HepG2 (cell line): ENCODE results near the gene KLHL21. TPM values are rescaled to one million over a fixed set of nuclear protein-coding genes. Genes with fewer than 3 reads are reported as not detected.
A peak's percentile ranks its signal among the peaks of the same experiment; 100 is the strongest.

Experiments used
- ADNP ChIP-seq: sonication (generic); formaldehyde crosslinking; IDR thresholded peaks from 2 replicates; pipeline ENCODE4 v1.4.0; 2020; ENCODE audit warnings: missing genetic modification reagents
- AGO1 ChIP-seq: fragments of 200-400 bp; formaldehyde crosslinking; IDR thresholded peaks from 2 replicates; pipeline ENCODE4 v1.6.1; 2017; ENCODE audit warnings: mild to moderate bottlenecking, low read depth, low read length, moderate library complexity; ENCODE audit not compliant: poor library complexity, severe bottlenecking
- CCDC6 ChIP-seq: sonication (generic); formaldehyde crosslinking; IDR thresholded peaks from 2 replicates; pipeline ENCODE4 v1.8.1; 2022; ENCODE audit warnings: mild to moderate bottlenecking, missing genetic modification reagents, moderate library complexity
- E2F1 ChIP-seq: sonication (generic); formaldehyde crosslinking; IDR thresholded peaks from 2 replicates; pipeline ENCODE4 v1.5.0; 2020; ENCODE audit warnings: missing genetic modification reagents
- HDAC1 ChIP-seq: sonication (generic); formaldehyde crosslinking; IDR thresholded peaks from 2 replicates; pipeline ENCODE4 v1.5.1; 2020; ENCODE audit warnings: mild to moderate bottlenecking, missing genetic modification reagents
- HMGXB4 ChIP-seq, 2 experiments: sonication (generic) in 1 of 2; formaldehyde crosslinking in 1 of 2; IDR thresholded peaks; 2 replicates each; pipeline versions ENCODE4 v1.4.0 to v1.6.1; 2018 to 2020; ENCODE audit warnings: missing genetic modification reagents in 2 of 2, borderline replicate concordance in 1 of 2, low read depth in 1 of 2, mild to moderate bottlenecking in 1 of 2, missing biosample characterization in 1 of 2
- HNF4A ChIP-seq: sonication (generic); formaldehyde crosslinking; IDR thresholded peaks from 2 replicates; pipeline ENCODE4 v1.4.0; 2020; ENCODE audit warnings: missing genetic modification reagents
- KIAA2018 ChIP-seq: sonication (generic); formaldehyde crosslinking; IDR thresholded peaks from 2 replicates; pipeline ENCODE4 v1.5.0; 2020; ENCODE audit warnings: mild to moderate bottlenecking, missing genetic modification reagents, borderline replicate concordance
- MAX ChIP-seq: IDR thresholded peaks from 2 replicates; pipeline ENCODE4 v1.6.1; 2012; ENCODE audit warnings: inconsistent platforms
- NBN ChIP-seq: fragments of 450-650 bp; conservative IDR thresholded peaks from 2 replicates; pipeline ENCODE4 v1.6.1; 2017
- RXRB ChIP-seq: IDR thresholded peaks from 2 replicates; pipeline ENCODE4 v1.6.1; 2016; ENCODE audit warnings: borderline replicate concordance, missing genetic modification reagents, missing compliant biosample characterization
- SMARCE1 ChIP-seq: fragments of 450-650 bp; IDR thresholded peaks from 2 replicates; pipeline ENCODE4 v1.6.1; 2017; ENCODE audit warnings: borderline replicate concordance
- TOPORS ChIP-seq: sonication (generic); formaldehyde crosslinking; IDR thresholded peaks from 2 replicates; pipeline ENCODE4 v1.8.0; 2023; ENCODE audit warnings: mild to moderate bottlenecking, missing genetic modification reagents
- XRCC5 ChIP-seq: fragments of 200-400 bp; formaldehyde crosslinking; optimal IDR thresholded peaks from 2 replicates; pipeline ENCODE3; 2017; ENCODE audit warnings: mild to moderate bottlenecking, low read length
- ZNF224 ChIP-seq: sonication (generic); formaldehyde crosslinking; IDR thresholded peaks from 2 replicates; pipeline ENCODE4 v1.5.0; 2020; ENCODE audit warnings: mild to moderate bottlenecking, missing genetic modification reagents
- ZNF234 ChIP-seq: sonication (generic); formaldehyde crosslinking; conservative IDR thresholded peaks from 2 replicates; pipeline ENCODE4 v1.5.1; 2020; ENCODE audit warnings: mild to moderate bottlenecking, missing genetic modification reagents
- ZNF768 ChIP-seq: sonication (generic); formaldehyde crosslinking; IDR thresholded peaks from 2 replicates; pipeline ENCODE4 v1.4.0; 2020; ENCODE audit warnings: missing genetic modification reagents
- ZNF790 ChIP-seq: sonication (generic); formaldehyde crosslinking; IDR thresholded peaks from 2 replicates; pipeline ENCODE4 v1.8.0; 2022; ENCODE audit warnings: missing genetic modification reagents, mild to moderate bottlenecking, borderline replicate concordance
- polyA plus RNA-seq, 8 experiments: library from polyadenylated mRNA; depleted of rRNA in 3 of 8; stranded (reverse) in 7 of 8; unstranded in 1 of 8; fragments of >200 nt; fragmentation: Illumina TruSeq in 4 of 8; extraction: Trizol in 4 of 8; gene quantifications; 2 replicates each; pipeline versions ENCODE4 v1.2.1 to v1.2.3, GENCODE V29; 2011 to 2016; ENCODE audit warnings: low read depth in 4 of 8, missing spikeins in 1 of 8, mixed read lengths in 1 of 8; ENCODE audit not compliant: insufficient read depth in 1 of 8
- total RNA-seq, 5 experiments: library from RNA; depleted of rRNA; stranded (reverse); fragments of >200 nt; fragmentation: Illumina TruSeq; extraction: Trizol; gene quantifications; 2 replicates each; pipeline ENCODE4 v1.2.3, GENCODE V29; 2016; ENCODE audit warnings: low read depth in 1 of 5

The KLHL21 gene
- total and polyA plus RNA-seq, 2 of the 13 experiments (the other 11 are each of a cell fraction or from before 2014, with no cell fraction given), result 14.8 to 25.0 TPM

GRCh38 chr1:6554907-6555778 is 47.5 kb downstream of the KLHL21 start, which contains the start of gene TAS1R1 (continued):
- TF ChIP-seq ZNF790 (CRISPR knock-in tag) (no peak), XRCC5 (no peak), SMARCE1 (no peak), MAX (peak; percentile 30; the same call in 1 of the 2 replicates), HMGXB4 (CRISPR knock-in tag; IDR thresholded peaks at IDR 0.05; ENCODE audit: borderline replicate concordance in 1 of 2, low read depth in 1 of 2) (0 out of 4 replicates have a peak, but pooled peaks of 1 of the 2 experiments have one; percentile 20), KIAA2018 (CRISPR knock-in tag) (no peak), E2F1 (CRISPR knock-in tag) (0 out of 2 replicates have a peak, but pooled peaks have one; percentile 22), NBN (no peak), ZNF224 (CRISPR knock-in tag) (no peak), TOPORS (CRISPR knock-in tag) (no peak), ZNF768 (peak; percentile 57; the same call in 1 of the 2 replicates), ADNP (no peak), HNF4A (CRISPR knock-in tag) (peak; percentile 30), HDAC1 (CRISPR knock-in tag) (peak; percentile 58), CCDC6 (CRISPR knock-in tag) (no peak), ZNF234 (CRISPR knock-in tag) (no peak), AGO1 (no peak), RXRB (CRISPR knock-in tag) (no peak)
